PFSK-1 (cell line): ENCODE data around the gene DR1.

Experiments used
- FOXP2 ChIP-seq: optimal IDR thresholded peaks from 2 replicates; pipeline ENCODE3; 2011; ENCODE audit warnings: borderline replicate concordance, control low read depth, inconsistent platforms; ENCODE audit not compliant: insufficient read depth; ENCODE audit errors: extremely low read length, extremely low read depth
- POLR2AphosphoS5 ChIP-seq: IDR thresholded peaks from 2 replicates; pipeline ENCODE4 v1.6.1; 2012; ENCODE audit warnings: low read depth, mild to moderate bottlenecking, control low read depth, low read length, moderate library complexity
- TF ChIP-seq, protein P1 (sequence below), 2 experiments: IDR thresholded peaks; 2 replicates each; pipeline versions ENCODE4 v1.6.1 to v1.8.0; 2011 to 2012; ENCODE audit warnings: low read depth in 2 of 2, low read length in 2 of 2, control low read depth in 1 of 2, inconsistent platforms in 1 of 2, mild to moderate bottlenecking in 1 of 2, moderate library complexity in 1 of 2; ENCODE audit not compliant: insufficient read depth in 1 of 2

DNA sequence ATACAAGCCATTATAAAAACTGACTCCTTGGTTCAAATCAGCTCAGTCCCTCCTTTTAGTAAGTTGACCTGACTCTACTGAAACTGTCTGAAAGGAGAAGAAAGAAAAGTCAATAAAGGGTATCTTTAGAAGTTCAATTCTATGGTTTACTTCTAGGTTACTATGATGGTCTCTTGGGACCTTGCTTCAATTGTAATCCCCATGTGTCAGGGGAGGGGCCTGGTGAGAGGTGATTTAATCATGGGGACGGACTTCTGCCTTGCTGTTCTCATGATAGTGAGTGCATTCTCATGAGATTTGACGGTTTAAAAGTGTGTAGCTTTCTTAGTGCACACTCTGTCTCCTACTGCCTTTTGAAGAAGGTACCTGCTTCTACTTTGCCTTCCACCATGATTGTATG is 70.5 kb downstream of the DR1 start:
- TF ChIP-seq, protein P1, sequence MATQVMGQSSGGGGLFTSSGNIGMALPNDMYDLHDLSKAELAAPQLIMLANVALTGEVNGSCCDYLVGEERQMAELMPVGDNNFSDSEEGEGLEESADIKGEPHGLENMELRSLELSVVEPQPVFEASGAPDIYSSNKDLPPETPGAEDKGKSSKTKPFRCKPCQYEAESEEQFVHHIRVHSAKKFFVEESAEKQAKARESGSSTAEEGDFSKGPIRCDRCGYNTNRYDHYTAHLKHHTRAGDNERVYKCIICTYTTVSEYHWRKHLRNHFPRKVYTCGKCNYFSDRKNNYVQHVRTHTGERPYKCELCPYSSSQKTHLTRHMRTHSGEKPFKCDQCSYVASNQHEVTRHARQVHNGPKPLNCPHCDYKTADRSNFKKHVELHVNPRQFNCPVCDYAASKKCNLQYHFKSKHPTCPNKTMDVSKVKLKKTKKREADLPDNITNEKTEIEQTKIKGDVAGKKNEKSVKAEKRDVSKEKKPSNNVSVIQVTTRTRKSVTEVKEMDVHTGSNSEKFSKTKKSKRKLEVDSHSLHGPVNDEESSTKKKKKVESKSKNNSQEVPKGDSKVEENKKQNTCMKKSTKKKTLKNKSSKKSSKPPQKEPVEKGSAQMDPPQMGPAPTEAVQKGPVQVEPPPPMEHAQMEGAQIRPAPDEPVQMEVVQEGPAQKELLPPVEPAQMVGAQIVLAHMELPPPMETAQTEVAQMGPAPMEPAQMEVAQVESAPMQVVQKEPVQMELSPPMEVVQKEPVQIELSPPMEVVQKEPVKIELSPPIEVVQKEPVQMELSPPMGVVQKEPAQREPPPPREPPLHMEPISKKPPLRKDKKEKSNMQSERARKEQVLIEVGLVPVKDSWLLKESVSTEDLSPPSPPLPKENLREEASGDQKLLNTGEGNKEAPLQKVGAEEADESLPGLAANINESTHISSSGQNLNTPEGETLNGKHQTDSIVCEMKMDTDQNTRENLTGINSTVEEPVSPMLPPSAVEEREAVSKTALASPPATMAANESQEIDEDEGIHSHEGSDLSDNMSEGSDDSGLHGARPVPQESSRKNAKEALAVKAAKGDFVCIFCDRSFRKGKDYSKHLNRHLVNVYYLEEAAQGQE (IDR thresholded peaks at IDR 0.05; ENCODE audit: insufficient read depth in 1 of 2, low read depth in 2 of 2, low read length in 2 of 2): no peak
- no peak for TF ChIP-seq FOXP2
- TF ChIP-seq POLR2AphosphoS5: no peak
